ENCODE data around the gene ELL.

DNA sequence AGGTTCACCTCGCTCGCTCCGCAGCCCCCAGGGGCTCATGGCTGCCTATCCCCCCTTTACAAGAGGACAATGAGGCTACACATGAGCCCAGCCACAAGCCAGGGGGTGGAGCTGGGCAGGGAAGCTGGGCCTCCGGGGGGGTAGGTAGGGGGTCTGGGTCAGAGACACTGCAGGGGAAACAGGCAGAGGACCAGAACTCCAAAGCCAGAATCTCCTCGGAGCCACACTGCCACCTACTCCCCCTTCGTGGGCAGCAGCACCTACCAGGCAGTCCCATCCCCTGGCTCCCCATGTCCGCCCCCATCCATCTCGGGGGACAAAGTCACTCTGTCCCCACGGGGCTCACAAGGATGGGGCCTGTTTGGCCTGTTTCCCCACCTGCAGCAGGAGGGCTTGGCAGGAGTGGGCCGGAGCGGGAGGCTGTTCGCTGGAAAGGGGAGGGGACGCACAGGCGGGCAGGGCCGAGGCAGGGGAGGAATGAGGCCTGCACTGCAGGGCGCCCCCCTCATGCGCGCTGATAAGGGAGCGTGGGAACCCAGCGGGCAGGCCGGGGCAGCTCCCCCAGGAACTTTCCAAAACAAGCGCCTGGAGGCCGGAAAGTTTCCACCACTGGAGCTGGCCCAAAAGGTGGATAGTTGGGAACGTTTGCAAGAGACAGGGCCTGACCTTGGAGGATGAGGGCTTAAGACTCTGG lies 83.4 kb downstream of the ELL start:
- TF ChIP-seq, protein P1, sequence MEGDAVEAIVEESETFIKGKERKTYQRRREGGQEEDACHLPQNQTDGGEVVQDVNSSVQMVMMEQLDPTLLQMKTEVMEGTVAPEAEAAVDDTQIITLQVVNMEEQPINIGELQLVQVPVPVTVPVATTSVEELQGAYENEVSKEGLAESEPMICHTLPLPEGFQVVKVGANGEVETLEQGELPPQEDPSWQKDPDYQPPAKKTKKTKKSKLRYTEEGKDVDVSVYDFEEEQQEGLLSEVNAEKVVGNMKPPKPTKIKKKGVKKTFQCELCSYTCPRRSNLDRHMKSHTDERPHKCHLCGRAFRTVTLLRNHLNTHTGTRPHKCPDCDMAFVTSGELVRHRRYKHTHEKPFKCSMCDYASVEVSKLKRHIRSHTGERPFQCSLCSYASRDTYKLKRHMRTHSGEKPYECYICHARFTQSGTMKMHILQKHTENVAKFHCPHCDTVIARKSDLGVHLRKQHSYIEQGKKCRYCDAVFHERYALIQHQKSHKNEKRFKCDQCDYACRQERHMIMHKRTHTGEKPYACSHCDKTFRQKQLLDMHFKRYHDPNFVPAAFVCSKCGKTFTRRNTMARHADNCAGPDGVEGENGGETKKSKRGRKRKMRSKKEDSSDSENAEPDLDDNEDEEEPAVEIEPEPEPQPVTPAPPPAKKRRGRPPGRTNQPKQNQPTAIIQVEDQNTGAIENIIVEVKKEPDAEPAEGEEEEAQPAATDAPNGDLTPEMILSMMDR (IDR thresholded peaks at IDR 0.05): peak in 1 of 4 experiments; percentile 5
- no peak for TF ChIP-seq POLR2A (IDR thresholded peaks at IDR 0.05)
- peak; percentile 45 for TF ChIP-seq POLR2AphosphoS5 (IDR thresholded peaks at IDR 0.05)
